Activated CD8-positive, alpha-beta memory T cell treated with anti-CD3 and anti-CD28 coated beads for 4 hours (primary cell): ENCODE data around the gene IRF3.

Source experiments
- DNase-seq, 2 donors: peaks; one replicate each; pipeline ENCODE4 v3.0.0-alpha.2; 2020; ENCODE audit warnings: low read depth in 2 of 2

IRF3 gene

GRCh38 chr19:49669516-49669915 lies 3.9 kb upstream of the IRF3 start:
- DNase-seq: no peak

GRCh38 chr19:49667473-49667872 lies 1.8 kb upstream of the IRF3 start:
- no peak for DNase-seq

GRCh38 chr19:49666120-49666444 lies 425 bp upstream of the IRF3 start:
- no peak for DNase-seq

- DNase-seq: no peak
These were observed 664 bp downstream of the IRF3 start for GRCh38 chr19:49665036-49665350.

- peak; percentile 81 to 84 for DNase-seq
These were observed 1.3 kb downstream of the IRF3 start for GRCh38 chr19:49664171-49665035.

GRCh38 chr19:49663224-49663623 lies 2.4 kb downstream of the IRF3 start:
- DNase-seq: no peak

- DNase-seq: no peak
These were observed 3.6 kb downstream of the IRF3 start for GRCh38 chr19:49662011-49662410.

GRCh38 chr19:49660338-49660961 lies 5.2 kb downstream of the IRF3 start:
- DNase-seq: no peak

GRCh38 chr19:49658566-49659442 lies 6.9 kb downstream of the IRF3 start:
- no peak for DNase-seq

GRCh38 chr19:49658139-49658517 lies 7.5 kb downstream of the IRF3 start:
- no peak for DNase-seq

- DNase-seq: no peak
These were observed 8.0 kb downstream of the IRF3 start for GRCh38 chr19:49657493-49658138.

GRCh38 chr19:49656456-49657109 lies 9.1 kb downstream of the IRF3 start:
- no peak for DNase-seq

GRCh38 chr19:49655570-49656455 lies 9.8 kb downstream of the IRF3 start:
- no peak for DNase-seq

- no peak for DNase-seq
These were observed 11.1 kb downstream of the IRF3 start for GRCh38 chr19:49654581-49654980.

GRCh38 chr19:49653466-49653806 lies 12.2 kb downstream of the IRF3 start:
- DNase-seq: no peak

GRCh38 chr19:49652551-49653465 lies 12.8 kb downstream of the IRF3 start:
- no peak for DNase-seq

- DNase-seq: no peak
These were observed 13.7 kb downstream of the IRF3 start for GRCh38 chr19:49651820-49652550.

- no peak for DNase-seq
These were observed 14.4 kb downstream of the IRF3 start for GRCh38 chr19:49651029-49651819.
